ENCODE measurements around the gene TBX20.

GRCh38 chr7:35257251-35258124 lies 3.6 kb upstream of the TBX20 start:
- TF ChIP-seq CTCF (IDR thresholded peaks at IDR 0.05) (no peak), POLR2A (IDR thresholded peaks at IDR 0.05) (no peak)
